ENCODE results near the gene HSPB9. TPM values are rescaled to one million over a fixed set of nuclear protein-coding genes. Genes with fewer than 3 reads are reported as not detected.

Gene HSPB9
- total RNA-seq, 4 donors from 2014 or later = 0.14 TPM; not detected in 3

DNA sequence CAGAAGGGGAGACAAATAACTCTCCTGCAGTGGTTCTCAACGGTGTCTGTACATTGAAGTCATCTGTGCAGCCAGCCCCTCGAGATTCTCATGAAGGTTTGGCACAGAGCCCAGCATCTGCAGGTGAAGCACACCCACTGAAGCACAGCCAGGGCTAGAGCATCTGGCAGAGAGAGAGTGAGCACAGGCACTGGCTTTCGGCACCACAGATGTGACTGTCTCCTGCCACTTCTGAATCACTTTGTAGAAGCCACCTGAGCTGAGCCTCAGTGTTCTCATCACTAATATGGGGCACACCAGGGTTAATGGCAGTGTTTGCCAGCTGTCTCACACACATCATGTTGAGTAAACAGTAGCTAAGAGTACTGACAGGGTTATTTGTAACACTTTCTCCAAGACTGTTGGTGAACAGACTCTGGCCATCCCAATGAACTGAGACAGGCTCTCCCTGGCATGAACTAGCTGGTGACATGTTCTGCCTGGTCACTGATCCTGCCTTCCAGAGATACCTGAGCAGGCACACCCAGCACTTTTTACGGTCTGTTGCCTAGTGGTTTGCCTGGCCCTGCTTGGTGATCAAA lies 10.9 kb downstream of the HSPB9 start:
- Histone ChIP-seq H3K27me3 (no peaks in the 10 kb centered on the region), H3K4me3 (no peak overlapping the region), H3K4me1 (peaks cover 30 to 80% (median 58%) of the 10 kb centered on the region in 4 donors), H3K36me3 (peaks cover 0 to 16% (median 8%) of the 10 kb centered on the region in 4 donors), H3K9me3 (no peaks in the 10 kb centered on the region), H3K27ac (peak overlapping the region; percentile 84 to 87 (median 86))
- peak; percentile 64 for DNase-seq
- intact Hi-C loops (cut with DNase I; ENCODE audit: low total_unique reads) (no loop called here), in situ Hi-C loops (cut with MboI; ENCODE audit: low pct_ligation_motif_present in 1 of 4, low pct_unique_long_range_greater_than_20kb in 1 of 4, low sequenced_read_pairs in 3 of 4) (no loop called here)
- TF ChIP-seq EP300 (IDR thresholded peaks at IDR 0.05; ENCODE audit: low read depth) (no peak), POLR2A (IDR thresholded peaks at IDR 0.05) (no peak), POLR2AphosphoS5 (IDR thresholded peaks at IDR 0.05) (no peak)
- TF ChIP-seq, protein P1, sequence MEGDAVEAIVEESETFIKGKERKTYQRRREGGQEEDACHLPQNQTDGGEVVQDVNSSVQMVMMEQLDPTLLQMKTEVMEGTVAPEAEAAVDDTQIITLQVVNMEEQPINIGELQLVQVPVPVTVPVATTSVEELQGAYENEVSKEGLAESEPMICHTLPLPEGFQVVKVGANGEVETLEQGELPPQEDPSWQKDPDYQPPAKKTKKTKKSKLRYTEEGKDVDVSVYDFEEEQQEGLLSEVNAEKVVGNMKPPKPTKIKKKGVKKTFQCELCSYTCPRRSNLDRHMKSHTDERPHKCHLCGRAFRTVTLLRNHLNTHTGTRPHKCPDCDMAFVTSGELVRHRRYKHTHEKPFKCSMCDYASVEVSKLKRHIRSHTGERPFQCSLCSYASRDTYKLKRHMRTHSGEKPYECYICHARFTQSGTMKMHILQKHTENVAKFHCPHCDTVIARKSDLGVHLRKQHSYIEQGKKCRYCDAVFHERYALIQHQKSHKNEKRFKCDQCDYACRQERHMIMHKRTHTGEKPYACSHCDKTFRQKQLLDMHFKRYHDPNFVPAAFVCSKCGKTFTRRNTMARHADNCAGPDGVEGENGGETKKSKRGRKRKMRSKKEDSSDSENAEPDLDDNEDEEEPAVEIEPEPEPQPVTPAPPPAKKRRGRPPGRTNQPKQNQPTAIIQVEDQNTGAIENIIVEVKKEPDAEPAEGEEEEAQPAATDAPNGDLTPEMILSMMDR (IDR thresholded peaks at IDR 0.05) = no peak
- 28% methylated on average over 4 of the region's 4 CpGs; no CpG with 5 or more reads in 1 of the 2 donors for WGBS, 2 donors (ENCODE audit: low coverage in 1 of 2)

DNA sequence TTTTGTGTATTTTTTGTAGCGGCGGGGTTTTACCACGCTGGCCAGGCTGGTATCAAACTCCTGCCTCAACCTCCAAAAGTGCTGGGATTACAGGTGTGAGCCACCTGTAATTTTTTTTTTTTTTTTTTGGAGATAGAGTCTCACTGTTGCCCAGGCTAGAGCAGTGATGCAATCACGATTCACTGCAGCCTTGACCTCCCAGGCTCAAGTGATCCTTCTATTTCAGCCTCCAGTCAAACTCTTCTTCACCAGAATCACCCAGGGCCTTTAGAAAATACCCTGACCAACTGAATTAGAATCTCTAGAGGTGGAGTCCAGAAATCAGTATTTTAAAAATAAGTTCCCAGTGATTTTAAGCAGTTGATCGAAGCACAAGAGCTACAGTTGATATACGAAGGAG lies 12.5 kb downstream of the HSPB9 start:
- no peak for DNase-seq
- H3K4me3 ChIP-seq = no peak overlapping the region
- H3K9me3 ChIP-seq = no peaks in the 10 kb centered on the region
- H3K36me3 ChIP-seq = peaks cover 0 to 2% (median 0%) of the 10 kb centered on the region in 4 donors
- 79% methylated on average over 6 of the region's 6 CpGs; no CpG with 5 or more reads in 1 of the 2 donors for WGBS, 2 donors (ENCODE audit: low coverage in 1 of 2)
- peaks cover 30 to 95% (median 63%) of the 10 kb centered on the region in 4 donors for H3K4me1 ChIP-seq
- peak overlapping the region; percentile 84 to 87 (median 86) for H3K27ac ChIP-seq
- intact Hi-C loops (cut with DNase I; ENCODE audit: low total_unique reads) = no loop called here
- H3K27me3 ChIP-seq = no peaks in the 10 kb centered on the region
- TF ChIP-seq, protein P1 (IDR thresholded peaks at IDR 0.05) = no peak
- no peak for TF ChIP-seq POLR2AphosphoS5 (IDR thresholded peaks at IDR 0.05)
- TF ChIP-seq POLR2A (IDR thresholded peaks at IDR 0.05) = no peak
- TF ChIP-seq EP300 (IDR thresholded peaks at IDR 0.05; ENCODE audit: low read depth) = no peak
- in situ Hi-C loops (cut with MboI; ENCODE audit: low pct_ligation_motif_present in 1 of 4, low pct_unique_long_range_greater_than_20kb in 1 of 4, low sequenced_read_pairs in 3 of 4) = no loop called here

DNA sequence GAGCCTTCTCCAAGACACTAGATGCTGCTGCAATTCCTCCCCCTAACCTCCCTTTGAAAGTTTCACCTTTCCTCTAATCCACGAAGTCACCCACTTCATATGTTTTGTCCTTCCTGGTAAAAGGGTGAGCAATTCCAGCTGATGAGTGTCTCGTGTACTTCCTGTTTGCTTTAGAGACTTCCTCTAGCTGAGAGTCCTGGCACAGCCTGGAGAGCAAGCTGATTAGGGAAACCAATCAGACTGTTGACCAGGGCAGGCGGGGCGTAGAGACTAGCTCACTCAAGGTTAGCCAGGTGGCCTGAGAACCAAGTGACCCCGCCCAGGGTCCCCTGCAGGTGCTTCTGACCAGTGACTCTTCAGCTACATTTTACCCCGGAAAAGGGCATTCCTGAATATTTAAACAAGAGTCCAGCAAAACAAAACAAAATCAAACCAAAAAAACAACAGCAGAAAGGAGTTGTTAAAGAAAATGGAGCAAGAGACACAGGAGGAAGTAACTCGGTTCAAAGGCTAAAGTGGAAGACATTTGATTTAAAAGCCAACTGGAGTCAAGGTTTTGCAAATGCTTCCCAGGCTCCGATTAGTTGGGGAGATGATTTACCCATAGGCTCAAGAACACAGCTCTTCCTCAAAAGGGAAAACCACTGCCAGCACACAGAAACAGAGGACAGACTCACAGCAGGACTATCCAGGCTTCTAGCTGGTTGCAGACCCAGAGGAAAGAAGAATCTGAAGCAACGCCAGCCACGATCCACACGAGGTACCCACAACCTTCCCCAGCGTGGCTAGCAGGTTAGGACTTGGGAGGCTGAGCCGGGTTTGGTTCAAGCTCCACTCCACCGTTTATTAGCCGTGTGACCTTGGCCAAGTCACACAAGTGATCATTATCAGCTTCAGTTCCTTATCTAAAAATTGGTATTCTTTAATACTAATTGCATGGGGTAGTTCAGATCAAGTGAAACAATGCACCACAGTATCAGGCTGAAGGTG lies 13.4 kb downstream of the HSPB9 start:
- intact Hi-C loops (cut with DNase I; ENCODE audit: low total_unique reads) = no loop called here
- in situ Hi-C loops (cut with MboI; ENCODE audit: low pct_ligation_motif_present in 1 of 4, low pct_unique_long_range_greater_than_20kb in 1 of 4, low sequenced_read_pairs in 3 of 4) = no loop called here
- Histone ChIP-seq H3K36me3 (no peaks in the 10 kb centered on the region), H3K4me1 (peaks cover 30 to 91% (median 63%) of the 10 kb centered on the region in 4 donors), H3K9me3 (no peaks in the 10 kb centered on the region), H3K27me3 (no peaks in the 10 kb centered on the region), H3K4me3 (peak overlapping the region in 2 of 4 donors; percentile 2 to 29), H3K27ac (peak overlapping the region; percentile 84 to 87 (median 86))
- WGBS, 2 donors (ENCODE audit: low coverage in 1 of 2) = 10 to 50% methylated on average over 4 to 15 of the region's 15 CpGs
- DNase-seq = peak; percentile 85
- TF ChIP-seq POLR2A (IDR thresholded peaks at IDR 0.05) = peak; percentile 57
- no peak for TF ChIP-seq EP300 (IDR thresholded peaks at IDR 0.05; ENCODE audit: low read depth)
- peak; percentile 74 to 89 (median 79) for TF ChIP-seq POLR2AphosphoS5 (IDR thresholded peaks at IDR 0.05)

DNA sequence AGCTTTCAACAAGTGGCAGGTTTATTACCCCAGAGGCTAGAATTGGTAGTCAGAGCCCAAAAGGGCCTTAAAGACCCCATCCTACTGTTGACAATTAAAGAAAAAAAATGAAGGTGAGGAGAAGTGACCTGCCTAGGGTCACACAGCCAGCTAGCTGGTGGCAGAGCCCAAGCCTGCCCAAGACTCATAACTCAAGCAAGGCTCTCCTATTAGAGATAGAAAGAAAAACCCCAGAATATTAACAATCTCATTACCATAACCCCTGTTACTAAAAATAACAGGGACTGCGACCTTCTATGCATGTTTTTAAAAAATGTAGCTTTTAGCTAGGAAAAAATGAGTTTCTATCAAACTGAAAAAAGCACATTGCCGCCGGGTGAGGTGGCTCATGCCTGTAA lies 14.0 kb downstream of the HSPB9 start:
- no peaks in the 10 kb centered on the region for H3K9me3 ChIP-seq
- TF ChIP-seq EP300 (IDR thresholded peaks at IDR 0.05; ENCODE audit: low read depth) (no peak), POLR2AphosphoS5 (IDR thresholded peaks at IDR 0.05) (no peak), POLR2A (IDR thresholded peaks at IDR 0.05) (no peak)
- TF ChIP-seq, protein P1 (IDR thresholded peaks at IDR 0.05) = no peak
- H3K36me3 ChIP-seq = peaks cover 0 to 3% (median 0%) of the 10 kb centered on the region in 4 donors
- H3K27ac ChIP-seq = peak overlapping the region; percentile 84 to 87 (median 86)
- no peak for DNase-seq
- peaks cover 30 to 84% (median 63%) of the 10 kb centered on the region in 4 donors for H3K4me1 ChIP-seq
- H3K27me3 ChIP-seq = no peaks in the 10 kb centered on the region
- intact Hi-C loops (cut with DNase I; ENCODE audit: low total_unique reads) = no loop called here
- in situ Hi-C loops (cut with MboI; ENCODE audit: low pct_ligation_motif_present in 1 of 4, low pct_unique_long_range_greater_than_20kb in 1 of 4, low sequenced_read_pairs in 3 of 4) = no loop called here
- peak overlapping the region in 1 of 4 donors; percentile 29 for H3K4me3 ChIP-seq
- WGBS, 2 donors (ENCODE audit: low coverage in 1 of 2) = 76 to 78% methylated on average over 3 of the region's 3 CpGs

Data from transverse colon (tissue), 4 donors.